ENCODE data around the gene GNMT.

- TF ChIP-seq, protein P1, sequence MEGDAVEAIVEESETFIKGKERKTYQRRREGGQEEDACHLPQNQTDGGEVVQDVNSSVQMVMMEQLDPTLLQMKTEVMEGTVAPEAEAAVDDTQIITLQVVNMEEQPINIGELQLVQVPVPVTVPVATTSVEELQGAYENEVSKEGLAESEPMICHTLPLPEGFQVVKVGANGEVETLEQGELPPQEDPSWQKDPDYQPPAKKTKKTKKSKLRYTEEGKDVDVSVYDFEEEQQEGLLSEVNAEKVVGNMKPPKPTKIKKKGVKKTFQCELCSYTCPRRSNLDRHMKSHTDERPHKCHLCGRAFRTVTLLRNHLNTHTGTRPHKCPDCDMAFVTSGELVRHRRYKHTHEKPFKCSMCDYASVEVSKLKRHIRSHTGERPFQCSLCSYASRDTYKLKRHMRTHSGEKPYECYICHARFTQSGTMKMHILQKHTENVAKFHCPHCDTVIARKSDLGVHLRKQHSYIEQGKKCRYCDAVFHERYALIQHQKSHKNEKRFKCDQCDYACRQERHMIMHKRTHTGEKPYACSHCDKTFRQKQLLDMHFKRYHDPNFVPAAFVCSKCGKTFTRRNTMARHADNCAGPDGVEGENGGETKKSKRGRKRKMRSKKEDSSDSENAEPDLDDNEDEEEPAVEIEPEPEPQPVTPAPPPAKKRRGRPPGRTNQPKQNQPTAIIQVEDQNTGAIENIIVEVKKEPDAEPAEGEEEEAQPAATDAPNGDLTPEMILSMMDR (IDR thresholded peaks at IDR 0.05): no peak
- TF ChIP-seq POLR2A (IDR thresholded peaks at IDR 0.05; ENCODE audit: low read length) (no peak), PHF8 (IDR thresholded peaks at IDR 0.05; ENCODE audit: borderline replicate concordance, low read depth) (no peak), MAFK (IDR thresholded peaks at IDR 0.05; ENCODE audit: partially characterized antibody) (no peak), KDM1A (IDR thresholded peaks at IDR 0.05; ENCODE audit: low read depth) (no peak), MAX (IDR thresholded peaks at IDR 0.05) (no peak)
These were observed 14.5 kb downstream of the GNMT start for GRCh38 chr6:42974919-42975505.

Data from A549 (cell line).